Activated T-helper 1 cell treated with anti-CD3 and anti-CD28 coated beads, Interleukin-12 subunit alpha, Interleukin-12 subunit beta, Interleukin-2, Interleukin-4 antibody, amounts not matched to agents 30 ng/mL and 10 ng/mL and 1 ng/mL, durations not matched to agents 14 hours and 24 hours and 36 hours (primary cell): ENCODE measurements around the gene GPD2. TPM values are rescaled to one million over a fixed set of nuclear protein-coding genes. Genes with fewer than 3 reads are reported as not detected.

Experiments used
- total RNA-seq: library from RNA; stranded (reverse); gene quantifications from 2 replicates; pipeline ENCODE4 v1.2.3, GENCODE V29; 2022

The GPD2 gene
- total RNA-seq, 1 donor from 2014 or later: 18.1 TPM

Other genes with a start within 250 kb of the GPD2 start
- gene NR4A2, start 103.7 kb upstream of the GPD2 start, total RNA-seq: 20.5 and 21.9 TPM in 2 replicates